ENCODE data around the gene SDK2.

- no peak for TF ChIP-seq POLR2A (IDR thresholded peaks at IDR 0.05; ENCODE audit: low read depth, low read length)
- no peak for TF ChIP-seq POLR2AphosphoS5 (IDR thresholded peaks at IDR 0.05; ENCODE audit: low read depth, low read length)
Observed at GRCh38 chr17:73453090-73453489, 191.2 kb downstream of the SDK2 start.
